AG09319 (cell line): ENCODE results near the gene RALGPS1.

ENCODE experiments used
- DNase-seq: peaks from one replicate; pipeline ENCODE4 v3.0.0-alpha.2; 2010; ENCODE audit warnings: low read depth; ENCODE audit errors: extremely low read depth
- CTCF ChIP-seq: IDR thresholded peaks from 2 replicates; pipeline ENCODE4 v1.5.1; 2011; ENCODE audit warnings: low read depth, mild to moderate bottlenecking, inconsistent platforms, low read length, moderate library complexity

RALGPS1 gene

DNA sequence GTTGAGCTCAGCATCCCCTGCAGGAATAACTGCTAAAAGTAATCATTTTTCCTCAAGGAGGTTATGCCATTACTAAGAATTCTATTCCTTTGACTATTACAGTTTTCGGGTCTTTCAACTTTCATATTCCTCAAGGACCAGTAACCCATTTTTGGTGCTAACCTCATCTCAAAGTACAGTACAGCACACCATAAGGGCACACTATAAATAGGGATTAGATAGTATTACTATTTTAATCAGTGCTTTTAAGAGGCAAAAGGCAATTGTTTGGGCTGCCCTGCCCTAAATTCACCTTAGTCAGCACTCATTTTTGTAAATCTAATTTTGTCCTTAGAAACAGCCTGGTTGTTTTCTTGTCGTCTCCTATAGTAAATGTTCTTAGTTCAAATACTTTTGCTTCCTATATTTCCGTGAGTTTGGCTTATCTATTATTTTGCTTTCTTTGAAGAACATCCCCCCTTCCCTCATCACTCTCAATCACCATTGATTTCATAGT, 336.4 kb downstream of the RALGPS1 start:
- no peak for DNase-seq
- no peak for TF ChIP-seq CTCF

GRCh38 chr9:127252410-127253318, 338.1 kb downstream of the RALGPS1 start:
- no peak for DNase-seq
- TF ChIP-seq CTCF = no peak

GRCh38 chr9:127253446-127253845, 338.9 kb downstream of the RALGPS1 start:
- no peak for DNase-seq
- TF ChIP-seq CTCF = no peak

DNA sequence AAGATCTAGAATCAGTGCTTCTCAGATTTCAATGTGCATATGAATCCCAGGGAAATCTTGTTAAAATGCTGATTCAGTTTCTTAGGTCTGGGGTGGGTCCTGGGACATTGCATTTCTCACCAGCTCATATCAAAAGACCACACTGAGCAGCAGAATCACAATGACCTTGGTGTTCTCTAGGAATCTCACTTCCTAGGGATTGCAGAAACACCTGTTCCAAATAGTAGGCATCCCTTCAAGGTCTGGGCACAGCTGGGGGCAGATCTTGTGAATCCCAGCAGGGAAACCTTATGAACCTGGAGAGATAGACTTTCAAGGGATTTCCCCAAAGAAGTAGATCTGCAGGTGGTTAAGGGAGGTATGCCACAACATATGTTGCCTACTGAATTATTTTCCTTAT, 341.1 kb downstream of the RALGPS1 start:
- TF ChIP-seq CTCF = no peak
- DNase-seq = no peak

GRCh38 chr9:127256324-127256723, 341.7 kb downstream of the RALGPS1 start:
- no peak for DNase-seq
- no peak for TF ChIP-seq CTCF

DNA sequence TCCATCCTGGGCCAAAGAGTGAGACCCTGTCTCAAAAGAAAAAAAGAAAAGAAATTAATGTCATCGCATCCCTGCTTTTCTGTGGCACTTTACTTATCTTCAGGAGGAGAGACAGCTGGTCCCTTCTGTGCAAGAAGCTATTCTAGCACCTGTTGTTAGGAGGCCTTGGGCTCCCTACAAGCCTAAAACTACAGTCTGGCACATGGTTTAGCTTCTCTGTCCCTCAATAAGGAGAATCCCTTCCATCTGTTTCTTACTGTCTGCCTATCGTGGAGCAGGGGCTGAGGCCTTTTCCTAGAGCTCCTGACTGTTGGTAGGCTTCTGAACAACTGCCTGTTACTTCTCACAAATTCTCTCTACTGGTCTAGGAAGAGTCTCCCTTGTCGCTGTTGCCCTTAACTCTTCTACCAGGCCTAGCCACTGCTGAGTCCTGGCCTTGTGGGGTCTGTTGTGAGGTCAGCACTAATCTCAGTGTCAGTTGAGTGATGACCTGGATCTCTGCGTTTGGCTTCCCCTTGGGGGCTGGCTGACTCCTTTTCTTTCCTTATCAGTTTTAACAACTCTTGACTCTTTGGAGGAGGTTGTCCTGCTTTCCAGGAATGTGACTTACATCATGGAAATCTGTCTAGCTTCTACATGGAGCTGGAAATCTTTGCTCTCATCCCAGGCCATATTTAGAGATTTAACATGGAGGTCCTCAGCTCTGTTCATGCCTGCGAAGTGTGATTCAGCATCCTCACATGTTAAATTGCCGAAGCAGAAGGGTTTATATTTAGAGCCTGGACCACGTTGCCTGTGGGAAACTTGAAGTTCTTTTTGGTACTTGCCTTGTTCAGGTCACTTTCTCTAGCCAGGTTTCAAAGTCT, 344.3 kb downstream of the RALGPS1 start:
- DNase-seq = no peak
- no peak for TF ChIP-seq CTCF

DNA sequence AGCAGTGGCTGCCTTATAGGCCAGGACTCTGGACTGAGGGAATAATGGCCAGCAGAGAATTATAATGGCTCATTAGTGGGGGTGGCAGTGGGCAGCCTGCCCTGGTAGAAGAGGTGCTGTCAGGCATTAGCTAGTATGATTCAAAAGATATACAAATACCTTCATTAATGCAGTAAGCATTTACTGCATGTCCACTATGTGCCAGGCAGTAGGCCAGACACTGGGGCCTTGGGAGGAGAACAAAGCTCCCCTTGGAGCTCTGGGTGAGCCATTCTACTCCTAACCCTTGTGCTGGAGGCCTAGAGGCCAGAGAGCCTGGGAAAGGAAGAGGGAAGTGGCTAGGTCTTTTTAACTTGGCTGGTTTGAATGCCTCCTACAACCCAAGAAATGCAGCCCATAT, 348.0 kb downstream of the RALGPS1 start:
- DNase-seq = no peak
- no peak for TF ChIP-seq CTCF
